Measurements from ENCODE around the gene NDUFAF2. TPM values are rescaled to one million over a fixed set of nuclear protein-coding genes. Genes with fewer than 3 reads are reported as not detected.

The NDUFAF2 gene
- total and polyA plus RNA-seq, 2 experiments from 2014 or later = 31.6 to 155 TPM

- no peak for TF ChIP-seq ETS1 (IDR thresholded peaks at IDR 0.05)
- TF ChIP-seq CTCF (conservative IDR thresholded peaks at IDR 0.05; ENCODE audit: low read depth in 2 of 2) = no peak
These were observed 192.8 kb downstream of the NDUFAF2 start (continued) for GRCh38 chr5:61137835-61138234.

GRCh38 chr5:61139094-61139873 lies 194.3 kb downstream of the NDUFAF2 start:
- Mint-ChIP-seq H3K4me3 (no peak overlapping the region), H3K27me3 (ENCODE audit: insufficient read depth, low read depth, poor library complexity) (peaks cover 5% of the 10 kb centered on the region), H3K27ac (no peak overlapping the region), H3K36me3 (ENCODE audit: low read depth) (no peaks in the 10 kb centered on the region), H3K4me1 (peaks cover 3% of the 10 kb centered on the region; the same call in 2 of the 3 replicates), H3K9me3 (no peaks in the 10 kb centered on the region)
- no peak for TF ChIP-seq EZH2 (IDR thresholded peaks at IDR 0.05; ENCODE audit: low read depth, unreplicated experiment)
- TF ChIP-seq ETS1 (IDR thresholded peaks at IDR 0.05) = no peak
- no peak for TF ChIP-seq POLR2AphosphoS5 (IDR thresholded peaks at IDR 0.05; ENCODE audit: low read depth)
- TF ChIP-seq CTCF (conservative IDR thresholded peaks at IDR 0.05; ENCODE audit: low read depth in 2 of 2) = peak; percentile 32 to 35; a peak in 3 of 4 replicates
- TF ChIP-seq NANOG (IDR thresholded peaks at IDR 0.05; ENCODE audit: borderline replicate concordance) = no peak
- TF ChIP-seq EZH2phosphoT487 (IDR thresholded peaks at IDR 0.05; ENCODE audit: unreplicated experiment) = no peak
- TF ChIP-seq ZNF331 (CRISPR knock-in tag; IDR thresholded peaks at IDR 0.05; ENCODE audit: low read depth) = no peak
- Histone ChIP-seq H3F3A (replicated peaks; ENCODE audit: low read depth) (no peaks in the 10 kb centered on the region), H3K4me1 (ENCODE audit: insufficient read depth) (no peaks in the 10 kb centered on the region; the same call in 1 of the 2 replicates), H3K4me3 (no peak overlapping the region), H3K9me2 (ENCODE audit: insufficient read depth) (no peaks in the 10 kb centered on the region), H3K36me3 (ENCODE audit: insufficient read depth) (no peaks in the 10 kb centered on the region), H3K27ac (ENCODE audit: low read depth) (no peak overlapping the region), H4K20me1 (replicated peaks; ENCODE audit: insufficient read depth) (no peaks in the 10 kb centered on the region), H3K27me3 (ENCODE audit: insufficient read depth) (no peaks in the 10 kb centered on the region), H3K79me2 (replicated peaks; ENCODE audit: insufficient read depth) (no peaks in the 10 kb centered on the region), H3K4me2 (no peak overlapping the region), H2AFZ (no peak overlapping the region)
- ATAC-seq (peak; percentile 72), DNase-seq (ENCODE audit: low spot score) (peak; percentile 47)

Data from GM23338 (cell line).